Sigmoid colon (tissue), 7 donors: ENCODE data around the gene DSCAML1. TPM values are rescaled to one million over a fixed set of nuclear protein-coding genes. Genes with fewer than 3 reads are reported as not detected.

Experiments used
- DNase-seq: peaks from one replicate; pipeline ENCODE4 v3.0.0-alpha.2; 2019
- H3K27ac ChIP-seq, 4 donors: fragments of 200-600 bp; sonication (generic); one replicate each; pipeline ENCODE4 v1.5.1; 2016 to 2019; ENCODE audit warnings: mild to moderate bottlenecking in 1 of 4
- H3K27me3 ChIP-seq, 3 donors: fragments of 200-600 bp; sonication (generic); one replicate each; pipeline ENCODE4 v1.5.1; 2019; ENCODE audit warnings: mild to moderate bottlenecking in 1 of 3
- H3K36me3 ChIP-seq, 4 donors: fragments of 200-600 bp; sonication (generic); one replicate each; pipeline ENCODE4 v1.5.1; 2016 to 2019
- H3K4me1 ChIP-seq, 4 donors: fragments of 200-600 bp; sonication (generic); one replicate each; pipeline ENCODE4 v1.5.1; 2017 to 2019
- H3K4me3 ChIP-seq, 4 donors: fragments of 200-600 bp; sonication (generic); one replicate each; pipeline ENCODE4 v1.5.1; 2017 to 2019; ENCODE audit warnings: mild to moderate bottlenecking in 2 of 4, moderate library complexity in 1 of 4
- H3K9me3 ChIP-seq, 4 donors: fragments of 200-600 bp in 3 of 4; sonication (generic) in 3 of 4; one replicate each; pipeline versions ENCODE4 v1.5.1 to v1.6.1; 2013 to 2019
- EP300 ChIP-seq, 4 donors: sonication (generic); formaldehyde crosslinking; IDR thresholded peaks; one replicate each; pipeline ENCODE4 v1.6.1; 2017; ENCODE audit warnings: antibody characterized with exemption in 4 of 4
- POLR2A ChIP-seq, 2 donors: fragments of 450-650 bp; IDR thresholded peaks; one replicate each; pipeline ENCODE4 v1.6.1; 2016; ENCODE audit warnings: antibody characterized with exemption in 2 of 2, mild to moderate bottlenecking in 2 of 2, moderate library complexity in 2 of 2
- POLR2AphosphoS5 ChIP-seq, 4 donors: sonication (generic); formaldehyde crosslinking; IDR thresholded peaks; one replicate each; pipeline ENCODE4 v1.6.1; 2017; ENCODE audit warnings: antibody characterized with exemption in 4 of 4
- WGBS, 2 donors: extraction: QIAGEN DNeasy Blood & Tissue Kit; methylation state at CpG; one replicate each; pipeline ENCODE4 v1.1.7; 2013; 5-methylcytosine and 5-hydroxymethylcytosine counted together
- intact Hi-C: fragments of 100-400 bp; cut with DNase I; formaldehyde crosslinking; loops from one replicate; pipeline ENCODE4 v1.15.1; 2023
- polyA plus RNA-seq, 3 donors: library from polyadenylated mRNA; stranded (reverse); fragments of 200-250 nt; gene quantifications; one replicate each; pipeline ENCODE4 v1.2.3, GENCODE V29; 2013
- total RNA-seq, 4 donors: library from RNA; depleted of rRNA; stranded (reverse); fragments of >200 nt; gene quantifications; one replicate each; pipeline ENCODE4 v1.1.0, GENCODE V29; 2016
- TF ChIP-seq, protein P1 (sequence below), 4 experiments: fragments of 450-650 bp in 3 of 4; fragments of 200-600 bp in 1 of 4; IDR thresholded peaks; one replicate each; pipeline ENCODE4 v1.5.1; 2016 to 2019; ENCODE audit warnings: antibody characterized with exemption in 4 of 4, mild to moderate bottlenecking in 3 of 4, moderate library complexity in 2 of 4
- donor health status: healthy with polysubstance abuse.
- donor health status: Bipolar disorder and iron deficiency.
- donor health status: healthy.

DSCAML1 gene, protein sequence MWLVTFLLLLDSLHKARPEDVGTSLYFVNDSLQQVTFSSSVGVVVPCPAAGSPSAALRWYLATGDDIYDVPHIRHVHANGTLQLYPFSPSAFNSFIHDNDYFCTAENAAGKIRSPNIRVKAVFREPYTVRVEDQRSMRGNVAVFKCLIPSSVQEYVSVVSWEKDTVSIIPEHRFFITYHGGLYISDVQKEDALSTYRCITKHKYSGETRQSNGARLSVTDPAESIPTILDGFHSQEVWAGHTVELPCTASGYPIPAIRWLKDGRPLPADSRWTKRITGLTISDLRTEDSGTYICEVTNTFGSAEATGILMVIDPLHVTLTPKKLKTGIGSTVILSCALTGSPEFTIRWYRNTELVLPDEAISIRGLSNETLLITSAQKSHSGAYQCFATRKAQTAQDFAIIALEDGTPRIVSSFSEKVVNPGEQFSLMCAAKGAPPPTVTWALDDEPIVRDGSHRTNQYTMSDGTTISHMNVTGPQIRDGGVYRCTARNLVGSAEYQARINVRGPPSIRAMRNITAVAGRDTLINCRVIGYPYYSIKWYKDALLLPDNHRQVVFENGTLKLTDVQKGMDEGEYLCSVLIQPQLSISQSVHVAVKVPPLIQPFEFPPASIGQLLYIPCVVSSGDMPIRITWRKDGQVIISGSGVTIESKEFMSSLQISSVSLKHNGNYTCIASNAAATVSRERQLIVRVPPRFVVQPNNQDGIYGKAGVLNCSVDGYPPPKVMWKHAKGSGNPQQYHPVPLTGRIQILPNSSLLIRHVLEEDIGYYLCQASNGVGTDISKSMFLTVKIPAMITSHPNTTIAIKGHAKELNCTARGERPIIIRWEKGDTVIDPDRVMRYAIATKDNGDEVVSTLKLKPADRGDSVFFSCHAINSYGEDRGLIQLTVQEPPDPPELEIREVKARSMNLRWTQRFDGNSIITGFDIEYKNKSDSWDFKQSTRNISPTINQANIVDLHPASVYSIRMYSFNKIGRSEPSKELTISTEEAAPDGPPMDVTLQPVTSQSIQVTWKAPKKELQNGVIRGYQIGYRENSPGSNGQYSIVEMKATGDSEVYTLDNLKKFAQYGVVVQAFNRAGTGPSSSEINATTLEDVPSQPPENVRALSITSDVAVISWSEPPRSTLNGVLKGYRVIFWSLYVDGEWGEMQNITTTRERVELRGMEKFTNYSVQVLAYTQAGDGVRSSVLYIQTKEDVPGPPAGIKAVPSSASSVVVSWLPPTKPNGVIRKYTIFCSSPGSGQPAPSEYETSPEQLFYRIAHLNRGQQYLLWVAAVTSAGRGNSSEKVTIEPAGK (N-terminal part only)
- 1 to 10 TPM; 1.1 to 7.5 (median 2.2) TPM for total RNA-seq
- 1 to 10 TPM in 1 of 3 donors, under 1 TPM in 2; under 0.01 to 1.2 (median 0.23) TPM for polyA plus RNA-seq

GRCh38 chr11:117796872-117797529 lies at the start of gene DSCAML1:
Gene DSCAML1, minus strand, starts transcription at chr11:117797216. Its CDS starts 137 bp downstream, at chr11:117797079.
- Histone ChIP-seq H3K9me3 (no peaks in the 10 kb centered on the region), H3K27ac (no peak within 1 kb of the TSS), H3K4me3 (peak within 1 kb of the TSS in 3 of 4 donors; percentile 35 to 45 (median 41)), H3K4me1 (peaks cover 0 to 22% (median 21%) of the 10 kb centered on the region in 4 donors), H3K36me3 (no peaks in the 10 kb centered on the region), H3K27me3 (peaks cover 24 to 60% (median 33%) of the 10 kb centered on the region in 3 donors)
- no peak for DNase-seq
- TF ChIP-seq, protein P1, sequence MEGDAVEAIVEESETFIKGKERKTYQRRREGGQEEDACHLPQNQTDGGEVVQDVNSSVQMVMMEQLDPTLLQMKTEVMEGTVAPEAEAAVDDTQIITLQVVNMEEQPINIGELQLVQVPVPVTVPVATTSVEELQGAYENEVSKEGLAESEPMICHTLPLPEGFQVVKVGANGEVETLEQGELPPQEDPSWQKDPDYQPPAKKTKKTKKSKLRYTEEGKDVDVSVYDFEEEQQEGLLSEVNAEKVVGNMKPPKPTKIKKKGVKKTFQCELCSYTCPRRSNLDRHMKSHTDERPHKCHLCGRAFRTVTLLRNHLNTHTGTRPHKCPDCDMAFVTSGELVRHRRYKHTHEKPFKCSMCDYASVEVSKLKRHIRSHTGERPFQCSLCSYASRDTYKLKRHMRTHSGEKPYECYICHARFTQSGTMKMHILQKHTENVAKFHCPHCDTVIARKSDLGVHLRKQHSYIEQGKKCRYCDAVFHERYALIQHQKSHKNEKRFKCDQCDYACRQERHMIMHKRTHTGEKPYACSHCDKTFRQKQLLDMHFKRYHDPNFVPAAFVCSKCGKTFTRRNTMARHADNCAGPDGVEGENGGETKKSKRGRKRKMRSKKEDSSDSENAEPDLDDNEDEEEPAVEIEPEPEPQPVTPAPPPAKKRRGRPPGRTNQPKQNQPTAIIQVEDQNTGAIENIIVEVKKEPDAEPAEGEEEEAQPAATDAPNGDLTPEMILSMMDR (IDR thresholded peaks at IDR 0.05): no peak
- no peak for TF ChIP-seq POLR2AphosphoS5 (IDR thresholded peaks at IDR 0.05)
- no peak for TF ChIP-seq POLR2A (IDR thresholded peaks at IDR 0.05)
- no peak for TF ChIP-seq EP300 (IDR thresholded peaks at IDR 0.05)
- WGBS, 2 donors: 6 to 9% methylated on average over 66 of the region's 66 CpGs
- intact Hi-C loops: no loop called here

DNA sequence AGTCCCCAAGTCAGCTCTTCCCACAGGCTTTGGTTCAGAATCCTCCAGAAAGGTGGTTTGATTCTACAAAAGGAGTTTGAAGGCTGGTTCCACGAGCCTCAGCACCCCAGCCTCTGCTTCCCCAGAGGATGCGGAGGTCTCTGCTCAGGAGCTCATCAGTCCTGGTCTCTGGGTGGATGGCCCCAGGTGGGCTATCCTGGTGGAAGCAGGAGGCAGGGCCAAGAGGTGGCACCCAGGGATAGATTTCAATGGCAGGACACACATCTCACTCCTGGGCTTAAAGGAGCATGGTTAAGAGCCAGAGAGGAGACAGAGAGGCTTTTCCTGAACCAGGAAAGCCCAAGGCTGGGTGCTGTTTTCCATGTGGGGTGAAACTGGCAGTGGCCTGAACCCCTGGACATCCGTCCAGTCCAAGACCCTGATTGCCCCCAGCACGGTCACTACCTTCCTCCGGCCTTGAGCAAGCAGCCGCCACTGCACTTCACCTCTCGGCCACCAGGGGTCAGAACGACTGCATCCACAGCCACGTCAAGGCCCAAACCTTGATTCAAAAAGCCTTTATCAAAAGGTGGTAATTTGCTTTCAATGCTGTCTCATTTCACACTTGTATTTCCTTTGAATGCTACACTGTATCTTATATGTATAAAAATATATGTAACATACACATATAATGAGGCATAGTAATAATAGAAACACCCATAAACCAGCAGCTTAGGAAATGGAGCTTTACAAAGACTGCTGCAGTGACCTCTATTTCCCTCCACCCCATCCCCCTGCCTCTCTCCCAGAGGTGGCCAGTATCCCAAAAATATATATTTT lies 46.9 kb upstream of the DSCAML1 start:
- peaks cover 0 to 28% (median 18%) of the 10 kb centered on the region in 4 donors for H3K4me1 ChIP-seq
- peak; percentile 88 for DNase-seq
- H3K4me3 ChIP-seq: no peak overlapping the region
- H3K27ac ChIP-seq: peak overlapping the region in 1 of 4 donors; percentile 13
- TF ChIP-seq POLR2AphosphoS5 (IDR thresholded peaks at IDR 0.05) (no peak), POLR2A (IDR thresholded peaks at IDR 0.05) (no peak), EP300 (IDR thresholded peaks at IDR 0.05) (no peak)
- TF ChIP-seq, protein P1 (IDR thresholded peaks at IDR 0.05): peak; percentile 97 to 99 (median 98)
- peaks cover 22 to 39% (median 31%) of the 10 kb centered on the region in 4 donors for H3K36me3 ChIP-seq
- no peaks in the 10 kb centered on the region for H3K9me3 ChIP-seq
- intact Hi-C loops: loop anchor here (1.0 kb wide), 2 partner anchors 60 to 103 kb away; no protein-coding TSS in a partner anchor
- 23 to 26% methylated on average over 9 of the region's 9 CpGs for WGBS, 2 donors
- no peaks in the 10 kb centered on the region for H3K27me3 ChIP-seq

DNA sequence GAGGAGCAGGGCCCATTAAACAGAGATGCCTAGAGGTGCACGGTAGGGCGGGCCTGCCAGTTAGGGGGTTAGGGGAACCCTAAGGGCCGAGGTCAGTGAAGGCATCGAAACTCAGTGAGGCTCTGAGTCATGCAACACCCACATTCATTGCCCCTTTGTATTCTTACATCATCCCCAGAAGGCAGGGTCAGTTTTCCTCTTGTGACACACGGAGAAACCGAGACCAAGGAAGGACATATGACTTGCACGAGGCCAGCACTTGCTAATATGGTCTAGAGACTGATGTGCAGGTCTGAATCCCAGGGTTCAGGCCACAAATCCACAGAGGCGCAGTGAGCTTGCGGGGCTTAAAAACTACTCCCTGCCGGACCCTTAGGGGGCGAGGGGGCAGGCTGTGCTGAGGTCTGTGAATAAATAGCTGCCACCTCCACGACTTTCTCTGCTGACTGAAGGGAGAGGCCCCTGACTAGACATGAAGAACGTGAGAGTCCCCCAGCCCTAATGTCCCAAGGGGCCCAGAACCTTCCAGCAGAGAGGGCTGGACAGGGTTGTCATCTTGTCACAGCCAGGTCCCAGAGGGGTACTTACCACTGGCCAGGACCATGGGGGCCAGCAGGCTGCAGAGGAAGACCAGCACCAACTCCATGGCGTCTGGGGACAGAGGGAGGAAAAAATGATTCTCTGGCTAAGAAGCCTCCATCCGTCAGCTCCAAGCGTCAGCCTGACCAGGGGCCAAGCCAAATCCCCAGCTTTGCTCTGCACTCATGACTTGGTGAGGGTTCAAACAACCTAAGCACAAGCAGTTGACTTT lies 45.3 kb upstream of the DSCAML1 start:
- Histone ChIP-seq H3K36me3 (peaks cover 25 to 55% (median 34%) of the 10 kb centered on the region in 4 donors), H3K4me3 (no peak overlapping the region), H3K4me1 (peaks cover 0 to 28% (median 18%) of the 10 kb centered on the region in 4 donors), H3K27ac (peak overlapping the region in 2 of 4 donors; percentile 6 to 44), H3K9me3 (no peaks in the 10 kb centered on the region), H3K27me3 (no peaks in the 10 kb centered on the region)
- no peak for TF ChIP-seq POLR2A (IDR thresholded peaks at IDR 0.05)
- TF ChIP-seq POLR2AphosphoS5 (IDR thresholded peaks at IDR 0.05): no peak
- TF ChIP-seq, protein P1 (IDR thresholded peaks at IDR 0.05): no peak
- peak in 1 of 4 donors; percentile 16 for TF ChIP-seq EP300 (IDR thresholded peaks at IDR 0.05)
- DNase-seq: peak; percentile 68
- WGBS, 2 donors: 79 to 83% methylated on average over 16 of the region's 16 CpGs
- intact Hi-C loops: no loop called here
